ENCODE measurements around the gene REXO4. TPM values are rescaled to one million over a fixed set of nuclear protein-coding genes. Genes with fewer than 3 reads are reported as not detected.

Gene REXO4
- total and polyA plus RNA-seq, 5 donors: 10.5 to 16.3 (median 14.6) TPM

GRCh38 chr9:133368249-133368881 lies 49.4 kb downstream of the REXO4 start:
- Histone ChIP-seq H3K4me3 (ENCODE audit: low read length) (no peak overlapping the region), H3K9me3 (ENCODE audit: control insufficient read depth, low read length) (no peaks in the 10 kb centered on the region), H3K27ac (ENCODE audit: low read length) (no peak overlapping the region), H3K27me3 (ENCODE audit: control insufficient read depth, insufficient read depth) (no peaks in the 10 kb centered on the region), H3K4me1 (ENCODE audit: control insufficient read depth, insufficient read depth, low read length) (peaks cover 27% of the 10 kb centered on the region)
- DNase-seq (peak in 1 of 3 donors; percentile 28), ATAC-seq (peak in 1 of 2 donors; percentile 7)
- WGBS: 64% methylated on average over 18 of the region's 18 CpGs
- intact Hi-C loops (cut with DNase I): no loop called here

- WGBS: 77% methylated on average over 10 of the region's 10 CpGs
- Histone ChIP-seq H3K9me3 (ENCODE audit: control insufficient read depth, low read length) (no peaks in the 10 kb centered on the region), H3K4me3 (ENCODE audit: low read length) (no peak overlapping the region), H3K4me1 (ENCODE audit: control insufficient read depth, insufficient read depth, low read length) (peaks cover 24% of the 10 kb centered on the region), H3K27ac (ENCODE audit: low read length) (no peak overlapping the region), H3K27me3 (ENCODE audit: control insufficient read depth, insufficient read depth) (no peaks in the 10 kb centered on the region)
- ATAC-seq (peak in 1 of 2 donors; percentile 19), DNase-seq (peak in 1 of 3 donors; percentile 37)
- intact Hi-C loops (cut with DNase I): no loop called here
Measured at GRCh38 chr9:133367778-133368177, 50.0 kb downstream of the REXO4 start.

- intact Hi-C loops (cut with DNase I): no loop called here
- H3K27ac ChIP-seq (ENCODE audit: low read length): no peak overlapping the region
- 90% methylated on average over 22 of the region's 22 CpGs for WGBS
Measured at GRCh38 chr9:133367221-133367620, 50.6 kb downstream of the REXO4 start.

GRCh38 chr9:133366435-133366834 lies 51.4 kb downstream of the REXO4 start:
- DNase-seq: peak in 1 of 3 donors; percentile 16
- Histone ChIP-seq H3K27ac (ENCODE audit: low read length) (no peak overlapping the region), H3K9me3 (ENCODE audit: control insufficient read depth, low read length) (no peaks in the 10 kb centered on the region), H3K4me1 (ENCODE audit: control insufficient read depth, insufficient read depth, low read length) (peaks cover 16% of the 10 kb centered on the region), H3K4me3 (ENCODE audit: low read length) (no peak overlapping the region), H3K27me3 (ENCODE audit: control insufficient read depth, insufficient read depth) (no peaks in the 10 kb centered on the region)
- ATAC-seq: no peak
- intact Hi-C loops (cut with DNase I): no loop called here
- 90% methylated on average over 11 of the region's 11 CpGs for WGBS

More at GRCh38 chr9:133367221-133367620, 50.6 kb downstream of the REXO4 start:
- H3K4me1 ChIP-seq (ENCODE audit: control insufficient read depth, insufficient read depth, low read length): peaks cover 20% of the 10 kb centered on the region
- DNase-seq (peak in 1 of 3 donors; percentile 47), ATAC-seq (no peak)
- H3K27me3 ChIP-seq (ENCODE audit: control insufficient read depth, insufficient read depth): no peaks in the 10 kb centered on the region
- H3K9me3 ChIP-seq (ENCODE audit: control insufficient read depth, low read length): no peaks in the 10 kb centered on the region
- H3K4me3 ChIP-seq (ENCODE audit: low read length): no peak overlapping the region

GRCh38 chr9:133362359-133363044 lies 55.3 kb downstream of the REXO4 start:
- intact Hi-C loops (cut with DNase I): no loop called here
- peak in 1 of 3 donors; percentile 53 for DNase-seq
- ATAC-seq: no peak
- no peak overlapping the region for H3K4me3 ChIP-seq (ENCODE audit: low read length)
- WGBS: 90% methylated on average over 15 of the region's 15 CpGs
- no peaks in the 10 kb centered on the region for H3K9me3 ChIP-seq (ENCODE audit: control insufficient read depth, low read length)
- no peaks in the 10 kb centered on the region for H3K27me3 ChIP-seq (ENCODE audit: control insufficient read depth, insufficient read depth)
- no peak overlapping the region for H3K27ac ChIP-seq (ENCODE audit: low read length)
- no peaks in the 10 kb centered on the region for H3K4me1 ChIP-seq (ENCODE audit: control insufficient read depth, insufficient read depth, low read length)

GRCh38 chr9:133361507-133362092 lies 56.2 kb downstream of the REXO4 start:
- ATAC-seq: no peak
- 77% methylated on average over 13 of the region's 13 CpGs for WGBS
- peak in 1 of 3 donors; percentile 16 for DNase-seq
- intact Hi-C loops (cut with DNase I): no loop called here
- peaks cover 5% of the 10 kb centered on the region for H3K4me1 ChIP-seq (ENCODE audit: control insufficient read depth, insufficient read depth, low read length)
- no peaks in the 10 kb centered on the region for H3K27me3 ChIP-seq (ENCODE audit: control insufficient read depth, insufficient read depth)
- H3K27ac ChIP-seq (ENCODE audit: low read length): no peak overlapping the region
- no peak overlapping the region for H3K4me3 ChIP-seq (ENCODE audit: low read length)
- no peaks in the 10 kb centered on the region for H3K9me3 ChIP-seq (ENCODE audit: control insufficient read depth, low read length)

- ATAC-seq (no peak), DNase-seq (peak in 1 of 3 donors; percentile 21)
- H3K27ac ChIP-seq (ENCODE audit: low read length): no peak overlapping the region
- H3K4me3 ChIP-seq (ENCODE audit: low read length): no peak overlapping the region
- no peaks in the 10 kb centered on the region for H3K9me3 ChIP-seq (ENCODE audit: control insufficient read depth, low read length)
- H3K27me3 ChIP-seq (ENCODE audit: control insufficient read depth, insufficient read depth): no peaks in the 10 kb centered on the region
- peaks cover 5% of the 10 kb centered on the region for H3K4me1 ChIP-seq (ENCODE audit: control insufficient read depth, insufficient read depth, low read length)
- 77% methylated on average over 21 of the region's 21 CpGs for WGBS
- intact Hi-C loops (cut with DNase I): no loop called here
Measured at GRCh38 chr9:133360400-133361393, 57.1 kb downstream of the REXO4 start.

- Histone ChIP-seq H3K9me3 (ENCODE audit: control insufficient read depth, low read length) (no peaks in the 10 kb centered on the region), H3K27me3 (ENCODE audit: control insufficient read depth, insufficient read depth) (no peaks in the 10 kb centered on the region), H3K4me1 (ENCODE audit: control insufficient read depth, insufficient read depth, low read length) (peaks cover 6% of the 10 kb centered on the region), H3K27ac (ENCODE audit: low read length) (no peak overlapping the region), H3K4me3 (ENCODE audit: low read length) (no peak overlapping the region)
- DNase-seq (peak in 1 of 3 donors; percentile 68), ATAC-seq (peak in 1 of 2 donors; percentile 2)
- 50% methylated on average over 20 of the region's 20 CpGs for WGBS
- intact Hi-C loops (cut with DNase I): no loop called here
Measured at GRCh38 chr9:133359399-133360175, 58.2 kb downstream of the REXO4 start.

GRCh38 chr9:133357656-133358055 lies 60.2 kb downstream of the REXO4 start:
- no peaks in the 10 kb centered on the region for H3K9me3 ChIP-seq (ENCODE audit: control insufficient read depth, low read length)
- no peak overlapping the region for H3K4me3 ChIP-seq (ENCODE audit: low read length)
- H3K4me1 ChIP-seq (ENCODE audit: control insufficient read depth, insufficient read depth, low read length): peaks cover 6% of the 10 kb centered on the region
- 73% methylated on average over 14 of the region's 14 CpGs for WGBS
- no peak overlapping the region for H3K27ac ChIP-seq (ENCODE audit: low read length)
- ATAC-seq: no peak
- peak in 1 of 3 donors; percentile 54 for DNase-seq
- intact Hi-C loops (cut with DNase I): no loop called here
- no peaks in the 10 kb centered on the region for H3K27me3 ChIP-seq (ENCODE audit: control insufficient read depth, insufficient read depth)
